Epithelial cell of prostate (primary cell): ENCODE measurements around the gene SLC41A1.
"Not testable (repeated sequence)": the region's sequence is repeated elsewhere in the genome, so short reads cannot be mapped to it uniquely, and the experiment has no call there.

ENCODE experiments used
- DNase-seq: peaks from one replicate; pipeline ENCODE4 v3.0.0-alpha.2; 2011; ENCODE audit warnings: low read depth, low spot score
- H3K27ac ChIP-seq: fragments of 450-650 bp; 2 replicates; pipeline ENCODE4 v1.5.1; 2017; ENCODE audit warnings: mild to moderate bottlenecking

SLC41A1 gene

GRCh38 chr1:205823260-205823659 is 10.3 kb upstream of the SLC41A1 start:
- DNase-seq, H3K27ac ChIP-seq: not testable (repeated sequence)

DNA sequence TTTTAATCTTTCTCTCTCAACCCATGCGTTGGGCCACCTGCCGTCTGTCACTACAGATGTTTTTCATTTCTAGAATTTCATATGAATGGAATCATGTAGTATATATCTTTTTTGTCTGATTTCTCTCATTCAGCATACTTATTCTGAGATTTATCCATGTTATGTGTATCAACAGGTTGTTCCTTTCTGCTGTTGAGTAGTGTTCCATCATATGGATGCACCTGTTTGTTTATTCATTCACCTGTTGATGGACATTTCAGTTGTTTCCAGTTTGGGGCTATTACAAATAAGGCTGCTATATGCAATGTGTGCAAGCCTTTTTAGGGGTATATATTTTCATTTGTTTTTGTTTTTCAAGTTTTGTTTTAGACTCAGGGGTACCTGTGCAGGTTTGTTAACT is 9.4 kb upstream of the SLC41A1 start:
- no peak overlapping the region for H3K27ac ChIP-seq
- no peak for DNase-seq

DNA sequence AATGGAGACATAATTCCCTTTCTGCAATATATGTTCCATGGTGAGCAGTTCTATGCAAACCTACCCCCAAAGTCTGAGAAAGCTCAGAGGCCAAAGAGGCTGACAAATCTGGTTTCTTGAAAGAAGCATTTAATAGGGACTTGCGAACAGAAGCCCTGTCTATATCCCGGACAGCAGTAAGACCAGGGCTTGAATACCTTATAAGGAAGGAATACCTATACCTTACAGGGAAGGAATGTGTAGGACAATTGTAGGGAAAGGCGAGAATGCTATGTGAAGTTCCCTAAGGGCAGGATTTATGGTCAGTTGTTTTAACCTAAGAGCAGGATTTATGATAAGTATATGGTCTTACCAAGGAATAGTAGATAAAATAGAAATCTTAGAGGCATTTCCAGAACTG is 5.0 kb upstream of the SLC41A1 start:
- no peak for DNase-seq
- no peak overlapping the region for H3K27ac ChIP-seq

GRCh38 chr1:205817364-205817763 is 4.4 kb upstream of the SLC41A1 start:
- no peak overlapping the region for H3K27ac ChIP-seq

GRCh38 chr1:205813755-205814058 is 709 bp upstream of the SLC41A1 start:
- peak overlapping the region; percentile 51 for H3K27ac ChIP-seq
- no peak for DNase-seq

More at GRCh38 chr1:205817364-205817763, 4.4 kb upstream of the SLC41A1 start:
- DNase-seq = no peak

DNA sequence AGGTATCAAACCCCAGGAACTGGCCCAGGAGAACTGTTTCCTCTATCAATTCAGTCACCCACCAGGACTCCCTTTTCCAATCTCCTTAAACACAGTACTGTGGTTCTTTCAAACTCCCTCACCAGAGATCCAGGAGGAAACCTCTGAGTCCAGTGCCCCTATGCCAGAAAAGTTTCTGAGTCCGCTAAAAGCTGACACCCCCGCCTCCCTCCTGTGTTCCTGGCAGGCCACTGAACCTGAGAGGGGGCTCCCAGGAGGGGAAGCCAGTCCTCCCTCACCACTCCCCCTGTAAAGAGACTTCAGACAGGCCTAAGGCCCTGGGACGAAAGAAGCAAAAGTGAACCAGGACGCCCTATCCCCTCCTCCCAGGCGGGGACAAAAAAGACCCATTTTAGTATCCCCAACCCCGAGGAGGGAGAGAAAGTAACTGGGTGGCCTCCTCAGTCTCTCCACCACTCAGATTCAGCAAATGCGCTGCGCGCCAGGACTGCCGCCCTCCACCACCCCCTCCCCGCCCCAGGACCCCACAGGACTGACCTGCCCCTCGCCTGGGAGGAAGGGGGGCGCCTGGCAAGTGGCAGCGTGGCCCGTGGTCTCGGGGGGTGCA is 624 bp downstream of the SLC41A1 start:
- DNase-seq = no peak
- peak overlapping the region; percentile 51 for H3K27ac ChIP-seq

GRCh38 chr1:205811660-205812059 is 1.3 kb downstream of the SLC41A1 start:
- no peak overlapping the region for H3K27ac ChIP-seq
- no peak for DNase-seq

DNA sequence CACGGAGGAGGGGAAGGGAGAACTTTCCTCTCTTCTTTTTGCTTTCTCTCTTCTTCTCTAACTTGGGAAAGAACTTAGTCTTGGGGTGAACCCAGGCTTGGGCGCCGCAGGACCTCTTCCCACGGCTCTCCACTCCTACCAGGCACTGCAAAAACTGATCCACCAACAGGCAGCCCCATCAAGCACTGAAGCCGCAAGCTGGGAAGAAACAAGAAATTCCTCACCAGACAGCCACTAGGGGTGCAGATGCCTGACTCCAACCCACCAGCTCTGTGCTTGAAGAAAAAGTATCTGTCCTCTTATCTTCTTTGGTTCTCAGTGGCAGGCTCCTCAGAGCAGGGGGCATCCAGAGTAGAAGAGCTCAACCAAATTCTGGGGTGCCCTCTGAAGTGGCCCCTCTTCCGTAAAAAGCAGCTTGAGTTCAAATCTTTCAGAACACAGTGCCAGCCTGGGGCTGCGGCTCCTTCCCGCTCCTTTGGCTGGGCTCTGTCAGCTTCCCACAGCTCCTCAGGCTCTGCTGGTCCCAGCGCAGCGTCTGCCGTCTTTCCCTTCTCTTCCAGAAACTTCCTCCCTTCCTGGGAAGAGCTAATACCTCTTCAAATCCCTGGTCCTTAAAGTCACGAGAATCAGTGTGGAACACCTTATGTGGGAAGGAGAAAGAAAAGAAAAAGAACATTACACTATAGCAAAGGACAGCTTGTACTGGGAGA is 2.4 kb downstream of the SLC41A1 start:
- DNase-seq = no peak
- no peak overlapping the region for H3K27ac ChIP-seq

- H3K27ac ChIP-seq = no peak overlapping the region
- DNase-seq = no peak
Observed at GRCh38 chr1:205809942-205810345, 3.1 kb downstream of the SLC41A1 start.

GRCh38 chr1:205809469-205809868 is 3.5 kb downstream of the SLC41A1 start:
- DNase-seq = no peak
- no peak overlapping the region for H3K27ac ChIP-seq

DNA sequence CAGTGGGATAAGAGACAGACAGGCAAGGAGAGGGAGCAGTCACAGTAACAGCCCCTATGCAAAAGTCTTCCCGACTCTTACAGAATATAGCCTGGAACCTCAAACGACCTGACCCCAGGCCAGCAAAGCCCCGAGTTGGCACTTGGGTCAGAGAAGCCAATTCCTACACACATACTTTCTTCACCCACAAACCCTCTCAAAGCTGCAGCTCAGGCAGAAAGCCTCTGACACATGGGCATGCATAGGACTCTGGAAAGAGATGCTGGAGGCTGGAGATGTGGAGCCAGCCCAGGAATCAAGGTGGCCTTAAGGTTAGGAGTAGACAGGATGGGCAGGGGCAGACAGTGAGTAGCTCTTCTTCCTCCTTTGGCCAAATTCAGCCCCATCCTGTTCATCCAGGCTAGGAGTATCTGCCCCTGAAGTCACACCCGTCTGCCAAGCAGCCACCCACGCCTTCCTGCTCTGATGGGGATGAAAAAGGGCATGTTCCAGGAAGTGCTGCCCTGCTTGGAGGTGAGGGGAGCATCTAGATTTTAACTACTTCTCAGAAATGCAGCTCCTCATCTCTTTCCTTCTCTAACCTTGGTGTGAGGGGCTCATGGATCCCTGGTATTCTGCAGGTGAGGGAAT is 7.8 kb downstream of the SLC41A1 start:
- H3K27ac ChIP-seq = no peak overlapping the region
- no peak for DNase-seq

GRCh38 chr1:205804605-205805004 is 8.4 kb downstream of the SLC41A1 start:
- DNase-seq = no peak
- no peak overlapping the region for H3K27ac ChIP-seq

DNA sequence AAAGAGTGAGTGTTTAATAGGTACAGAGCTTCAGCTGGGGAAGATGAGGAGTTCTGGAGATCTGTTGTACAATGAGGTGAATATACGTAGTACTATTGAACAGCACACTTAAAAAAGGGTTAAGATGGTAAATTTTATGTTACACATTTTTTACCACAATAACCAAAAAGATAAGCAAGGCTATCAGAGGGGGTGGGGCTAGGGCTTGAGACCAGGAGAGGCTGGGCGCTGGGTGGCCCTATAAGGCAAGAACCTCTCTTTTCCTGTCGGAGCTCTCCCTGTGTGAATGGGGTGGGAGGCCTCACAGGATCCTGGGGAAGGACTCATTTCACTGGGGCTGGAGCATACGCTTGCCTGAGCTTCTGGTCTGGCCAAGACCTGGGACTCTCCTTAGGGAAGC is 9.0 kb downstream of the SLC41A1 start:
- H3K27ac ChIP-seq = no peak overlapping the region
- DNase-seq = no peak

GRCh38 chr1:205802060-205802459 is 10.9 kb downstream of the SLC41A1 start:
- DNase-seq = no peak
- H3K27ac ChIP-seq = no peak overlapping the region

GRCh38 chr1:205800981-205801703 is 11.9 kb downstream of the SLC41A1 start:
- H3K27ac ChIP-seq = no peak overlapping the region
- no peak for DNase-seq

- no peak overlapping the region for H3K27ac ChIP-seq
- DNase-seq = no peak
Observed at GRCh38 chr1:205800427-205800826, 12.6 kb downstream of the SLC41A1 start.

GRCh38 chr1:205798577-205798976 is 14.4 kb downstream of the SLC41A1 start:
- no peak overlapping the region for H3K27ac ChIP-seq
- peak; percentile 36 for DNase-seq

- DNase-seq = no peak
- H3K27ac ChIP-seq = no peak overlapping the region
Observed at GRCh38 chr1:205797168-205797567, 15.8 kb downstream of the SLC41A1 start.

DNA sequence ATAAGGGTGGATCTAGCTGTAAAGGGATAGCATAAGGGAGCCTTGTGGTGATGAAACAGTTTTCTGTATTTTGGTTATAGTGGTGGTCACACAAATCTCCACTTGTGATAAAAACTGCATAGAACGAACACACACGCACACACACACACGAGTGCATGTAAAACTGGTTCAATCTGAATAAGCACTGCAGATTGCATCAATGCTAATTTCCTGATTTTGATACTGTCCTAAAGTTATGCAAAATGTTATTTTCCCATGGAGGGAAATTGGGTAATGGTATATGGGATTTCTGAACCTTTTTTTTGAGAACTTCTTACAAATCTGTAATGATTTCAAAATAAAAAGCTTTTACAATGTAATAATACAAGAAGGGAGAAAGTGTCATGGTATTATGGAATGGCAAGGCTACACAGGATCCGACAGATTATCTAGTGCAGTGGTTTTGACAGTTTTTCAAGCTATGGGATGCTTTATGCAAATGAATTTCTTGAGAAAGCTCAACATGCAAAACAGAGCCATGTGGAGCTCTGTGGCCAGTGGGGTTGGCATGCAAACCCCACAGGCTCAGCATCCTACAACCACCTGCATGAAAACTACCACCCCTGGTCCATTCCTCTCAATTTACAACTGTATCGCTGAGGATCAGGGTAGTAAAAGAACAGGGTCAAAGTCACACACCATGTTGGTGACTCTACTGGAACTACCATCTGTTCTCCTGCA is 18.8 kb downstream of the SLC41A1 start:
- DNase-seq = no peak
- no peak overlapping the region for H3K27ac ChIP-seq

DNA sequence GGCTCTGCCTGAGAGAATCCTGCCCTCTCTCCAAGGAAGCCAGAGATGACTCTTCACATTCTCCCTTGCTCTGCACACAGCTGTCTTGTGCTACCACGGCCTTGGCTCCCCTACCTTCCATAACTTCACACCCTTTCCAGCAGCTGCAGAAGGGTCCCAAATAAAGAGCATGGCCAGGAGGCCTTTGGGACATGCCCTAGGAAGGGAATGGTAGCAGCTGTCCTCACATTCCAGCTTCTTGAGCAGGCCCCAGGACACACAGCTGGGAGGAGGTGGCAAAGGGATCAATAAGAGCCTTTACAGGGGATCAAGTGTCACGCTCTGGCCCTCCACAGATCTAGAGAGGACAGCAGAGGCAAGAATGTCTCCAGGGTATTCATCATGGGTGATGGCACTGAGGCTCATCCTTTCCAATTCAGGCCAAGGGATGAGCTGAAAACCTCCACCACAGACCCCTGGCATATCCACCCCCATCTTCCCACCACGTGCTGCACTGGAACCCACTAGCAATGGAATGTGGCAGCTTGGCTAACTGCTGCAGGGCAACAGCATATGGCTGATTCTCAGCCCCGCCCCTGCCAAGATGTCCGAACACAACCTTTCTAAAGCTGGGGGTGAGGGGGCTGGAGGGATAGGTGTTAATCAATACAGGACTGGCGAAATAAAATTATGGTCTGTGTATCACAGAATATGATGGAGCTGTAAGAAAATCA is 19.9 kb downstream of the SLC41A1 start:
- no peak for DNase-seq
- H3K27ac ChIP-seq = no peak overlapping the region
